ENCODE data around the gene MYEOV. TPM values are rescaled to one million over a fixed set of nuclear protein-coding genes. Genes with fewer than 3 reads are reported as not detected.

MYEOV gene
- total and polyA plus RNA-seq, 9 of the 15 experiments (the other 6 are each of a cell fraction or from before 2014, with no cell fraction given) = 10.2 to 133 (median 32.2) TPM

GRCh38 chr11:69287968-69288882, 5.7 kb upstream of the MYEOV start (continued):
- TF ChIP-seq HINFP (tag; conservative IDR thresholded peaks at IDR 0.05; ENCODE audit: low read depth) = no peak
- no peak for TF ChIP-seq POLR2H (tag; IDR thresholded peaks at IDR 0.05; ENCODE audit: low read depth)
- peak; percentile 45; the same call in 1 of the 2 replicates for TF ChIP-seq CTBP1 (IDR thresholded peaks at IDR 0.05; ENCODE audit: borderline replicate concordance)

- intact Hi-C loops (cut with micrococcal nuclease) (no loop called here), in situ Hi-C loops (cut with MboI) (no loop called here)
- Histone ChIP-seq H3K9ac (ENCODE audit: insufficient read depth in 1 of 2, low read depth in 2 of 2, low read length in 2 of 2) (no peak overlapping the region), H3K4me1 (replicated peaks in 1 of 2; ENCODE audit: control insufficient read depth in 2 of 2, insufficient read depth in 2 of 2, low read length in 2 of 2) (peaks cover 20 to 26% of the 10 kb centered on the region in 2 experiments), H4K20me1 (replicated peaks; ENCODE audit: control insufficient read depth, insufficient read depth, low read length) (peaks cover 3% of the 10 kb centered on the region), H3K27ac (ENCODE audit: extremely low read depth, low read depth, low read length) (no peak overlapping the region), H3K79me2 (ENCODE audit: control insufficient read depth, insufficient read depth, low read length) (peaks cover 2% of the 10 kb centered on the region; the same call in 1 of the 3 replicates), H3K9me1 (ENCODE audit: control insufficient read depth, insufficient read depth, low read length) (no peaks in the 10 kb centered on the region), H3K36me3 (ENCODE audit: control insufficient read depth, insufficient read depth, low read length) (no peaks in the 10 kb centered on the region), H2AFZ (ENCODE audit: low read depth, low read length) (no peak overlapping the region), H3K4me3 (no peak overlapping the region), H3K9me3 (replicated peaks; ENCODE audit: control insufficient read depth, insufficient read depth, low read depth, low read length) (no peaks in the 10 kb centered on the region; the same call in 1 of the 2 replicates), H3K4me2 (ENCODE audit: insufficient read depth, low read length) (no peak overlapping the region), H3K27me3 (ENCODE audit: control insufficient read depth in 2 of 2, insufficient read depth in 2 of 2, low read length in 2 of 2) (peaks cover 3 to 38% of the 10 kb centered on the region in 2 experiments; a peak in 3 of 5 replicates)
- TF ChIP-seq BRF2 (IDR thresholded peaks at IDR 0.05; ENCODE audit: borderline replicate concordance, insufficient read depth, insufficient read length) = no peak
- TF ChIP-seq FUS (optimal IDR thresholded peaks at IDR 0.05; ENCODE audit: low read depth, low read length) = no peak
- peak; percentile 91 for TF ChIP-seq NFIC (IDR thresholded peaks at IDR 0.05)
- peak; percentile 50; the same call in 1 of the 2 replicates for TF ChIP-seq NFIX (CRISPR knock-in tag; IDR thresholded peaks at IDR 0.05; ENCODE audit: low read depth)
- TF ChIP-seq THAP12 (CRISPR knock-in tag; IDR thresholded peaks at IDR 0.05) = no peak
- POLR2A ChIA-PET = no interaction called here
- BruUV-seq (replicated peaks) = no TSS peak
- ATAC-seq (no peak), FAIRE-seq (no peak), DNase-seq (ENCODE audit: extremely low read depth in 1 of 4, low spot score in 3 of 4) (no peak)
- whole genome bisulfite sequencing (ENCODE audit: insufficient coverage, low coverage, missing lambda C conversion rate) = 4% methylated on average over 2 of the region's 2 CpGs
- CTCF ChIA-PET (ENCODE audit: low intra/inter-chr PET ratio) = no interaction called here
Measured at GRCh38 chr11:69288883-69289242, 5.1 kb upstream of the MYEOV start.

Measured in K562 (cell line).